ENCODE results near the gene EYS.

DNA sequence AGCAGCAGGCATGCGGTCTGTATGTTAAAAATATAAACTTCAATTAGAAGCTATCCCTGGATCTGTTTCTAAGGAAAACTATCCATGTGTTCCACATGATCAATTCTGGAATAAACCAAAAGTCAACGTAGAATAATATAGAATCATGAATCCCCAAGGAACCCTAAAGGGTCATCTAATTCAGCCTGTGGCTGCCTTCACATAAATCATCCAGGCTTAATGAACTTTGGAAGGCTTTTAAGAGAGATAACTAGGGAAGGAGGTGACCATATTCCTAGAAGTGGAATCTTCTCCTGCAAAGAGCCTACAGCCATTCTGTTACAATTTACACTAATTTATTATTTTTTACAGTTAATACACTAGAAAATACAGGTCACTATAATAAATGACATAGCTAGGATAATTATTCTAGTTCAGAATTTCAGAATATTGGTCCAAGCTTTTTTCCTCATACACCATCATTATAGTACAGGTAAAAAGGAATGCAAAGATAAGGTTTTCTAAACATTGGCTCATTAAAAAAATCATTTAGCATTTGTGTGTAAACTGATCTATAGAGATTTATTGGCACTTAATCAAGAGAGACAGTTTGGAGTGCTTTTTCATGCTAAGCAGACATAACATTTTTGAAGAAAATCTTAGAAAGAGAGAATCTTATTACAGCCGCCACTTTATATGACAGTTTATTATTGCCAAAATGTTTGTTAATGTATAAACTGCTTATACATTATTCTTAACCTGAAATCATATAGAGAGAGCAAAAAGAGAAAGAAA is 1220.3 kb downstream of the EYS start:
- TF ChIP-seq POLR2A (IDR thresholded peaks at IDR 0.05): no peak
- TF ChIP-seq, protein P1, sequence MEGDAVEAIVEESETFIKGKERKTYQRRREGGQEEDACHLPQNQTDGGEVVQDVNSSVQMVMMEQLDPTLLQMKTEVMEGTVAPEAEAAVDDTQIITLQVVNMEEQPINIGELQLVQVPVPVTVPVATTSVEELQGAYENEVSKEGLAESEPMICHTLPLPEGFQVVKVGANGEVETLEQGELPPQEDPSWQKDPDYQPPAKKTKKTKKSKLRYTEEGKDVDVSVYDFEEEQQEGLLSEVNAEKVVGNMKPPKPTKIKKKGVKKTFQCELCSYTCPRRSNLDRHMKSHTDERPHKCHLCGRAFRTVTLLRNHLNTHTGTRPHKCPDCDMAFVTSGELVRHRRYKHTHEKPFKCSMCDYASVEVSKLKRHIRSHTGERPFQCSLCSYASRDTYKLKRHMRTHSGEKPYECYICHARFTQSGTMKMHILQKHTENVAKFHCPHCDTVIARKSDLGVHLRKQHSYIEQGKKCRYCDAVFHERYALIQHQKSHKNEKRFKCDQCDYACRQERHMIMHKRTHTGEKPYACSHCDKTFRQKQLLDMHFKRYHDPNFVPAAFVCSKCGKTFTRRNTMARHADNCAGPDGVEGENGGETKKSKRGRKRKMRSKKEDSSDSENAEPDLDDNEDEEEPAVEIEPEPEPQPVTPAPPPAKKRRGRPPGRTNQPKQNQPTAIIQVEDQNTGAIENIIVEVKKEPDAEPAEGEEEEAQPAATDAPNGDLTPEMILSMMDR (IDR thresholded peaks at IDR 0.05): no peak
- TF ChIP-seq EP300 (IDR thresholded peaks at IDR 0.05): no peak
